Esophagus mucosa (tissue), 1 donor: Measurements from ENCODE around the gene TCEAL9. TPM values are rescaled to one million over a fixed set of nuclear protein-coding genes. Genes with fewer than 3 reads are reported as not detected.
"Not testable (repeated sequence)": the region's sequence is repeated elsewhere in the genome, so short reads cannot be mapped to it uniquely, and the experiment has no call there.

Experiments used
- ATAC-seq: fragments of 200-7000 bp; cut with Tn5 transposase; one replicate; pipeline ENCODE4 v1.9.1; 2020
- total RNA-seq: library from RNA; stranded (reverse); gene quantifications from one replicate; pipeline ENCODE4 v1.2.4, GENCODE V29; 2023
- donor health status: DM: yes; HTN: yes; CAD: no.

The TCEAL9 gene
- total RNA-seq, result 17.4 TPM

GRCh38 chrX:103356130-103356798 is at the start of gene TCEAL9:
TCEAL9 (plus strand) TSS chrX:103356506; CDS start chrX:103357685, 1,179 bp downstream.
- peak; percentile 67 for ATAC-seq

GRCh38 chrX:103309860-103310554 is 46.3 kb upstream of the TCEAL9 start:
- ATAC-seq, result peak; percentile 21

GRCh38 chrX:103310555-103311398 is 45.5 kb upstream of the TCEAL9 start, which contains the start of gene BEX2:
BEX2 (minus strand) TSS chrX:103310990; CDS start chrX:103309976, 1,014 bp downstream.
- ATAC-seq, result peak; percentile 99

- no peak for ATAC-seq
Measured at GRCh38 chrX:103311399-103311780, 44.9 kb upstream of the TCEAL9 start.

- ATAC-seq, result no peak
Measured at GRCh38 chrX:103329991-103330390, 26.3 kb upstream of the TCEAL9 start, which contains the start of gene TCEAL7. TCEAL7 (plus strand) TSS chrX:103330239; CDS start chrX:103331404, 1,165 bp downstream.

GRCh38 chrX:103330681-103331288 is 25.5 kb upstream of the TCEAL9 start:
- no peak for ATAC-seq

GRCh38 chrX:103338663-103339062 is 17.6 kb upstream of the TCEAL9 start:
- ATAC-seq, result no peak

GRCh38 chrX:103343105-103343504 is 13.2 kb upstream of the TCEAL9 start:
- peak; percentile 50 for ATAC-seq

- ATAC-seq, result no peak
Measured at GRCh38 chrX:103344606-103345005, 11.7 kb upstream of the TCEAL9 start.

- ATAC-seq, result no peak
Measured at GRCh38 chrX:103347682-103348397, 8.5 kb upstream of the TCEAL9 start.

GRCh38 chrX:103356858-103357257 is 552 bp downstream of the TCEAL9 start:
- ATAC-seq, result peak; percentile 15

- no peak for ATAC-seq
Measured at GRCh38 chrX:103357871-103358270, 1.6 kb downstream of the TCEAL9 start.

- not testable (repeated sequence) for ATAC-seq
Measured at GRCh38 chrX:103359605-103360004, 3.3 kb downstream of the TCEAL9 start.

GRCh38 chrX:103360092-103360491 is 3.8 kb downstream of the TCEAL9 start:
- ATAC-seq, result no peak

- no peak for ATAC-seq
Measured at GRCh38 chrX:103360916-103361315, 4.6 kb downstream of the TCEAL9 start.

GRCh38 chrX:103361798-103362197 is 5.5 kb downstream of the TCEAL9 start:
- ATAC-seq, result no peak

GRCh38 chrX:103362474-103362873 is 6.2 kb downstream of the TCEAL9 start:
- no peak for ATAC-seq

- no peak for ATAC-seq
Measured at GRCh38 chrX:103363046-103363445, 6.7 kb downstream of the TCEAL9 start.

GRCh38 chrX:103367502-103367901 is 11.2 kb downstream of the TCEAL9 start:
- peak; percentile 59 for ATAC-seq

GRCh38 chrX:103369479-103369878 is 13.2 kb downstream of the TCEAL9 start:
- no peak for ATAC-seq

GRCh38 chrX:103372886-103373285 is 16.6 kb downstream of the TCEAL9 start:
- ATAC-seq, result no peak

GRCh38 chrX:103373581-103373980 is 17.3 kb downstream of the TCEAL9 start:
- no peak for ATAC-seq
